OCI-LY3 (cell line): Measurements from ENCODE around the gene TTLL11.

Source experiments
- EZH2phosphoT487 ChIP-seq: fragments of 200-600 bp; shearing (Covaris generic); IDR thresholded peaks from 2 replicates; pipeline ENCODE4 v1.6.1; 2018; ENCODE audit warnings: antibody characterized with exemption, mixed run types, low read depth
- TF ChIP-seq, protein P1 (sequence below): fragments of 200-600, 300-600 bp; sonication (generic); IDR thresholded peaks from 2 replicates; pipeline ENCODE4 v1.5.1; 2014; ENCODE audit warnings: antibody characterized with exemption, low read length, low read depth

DNA sequence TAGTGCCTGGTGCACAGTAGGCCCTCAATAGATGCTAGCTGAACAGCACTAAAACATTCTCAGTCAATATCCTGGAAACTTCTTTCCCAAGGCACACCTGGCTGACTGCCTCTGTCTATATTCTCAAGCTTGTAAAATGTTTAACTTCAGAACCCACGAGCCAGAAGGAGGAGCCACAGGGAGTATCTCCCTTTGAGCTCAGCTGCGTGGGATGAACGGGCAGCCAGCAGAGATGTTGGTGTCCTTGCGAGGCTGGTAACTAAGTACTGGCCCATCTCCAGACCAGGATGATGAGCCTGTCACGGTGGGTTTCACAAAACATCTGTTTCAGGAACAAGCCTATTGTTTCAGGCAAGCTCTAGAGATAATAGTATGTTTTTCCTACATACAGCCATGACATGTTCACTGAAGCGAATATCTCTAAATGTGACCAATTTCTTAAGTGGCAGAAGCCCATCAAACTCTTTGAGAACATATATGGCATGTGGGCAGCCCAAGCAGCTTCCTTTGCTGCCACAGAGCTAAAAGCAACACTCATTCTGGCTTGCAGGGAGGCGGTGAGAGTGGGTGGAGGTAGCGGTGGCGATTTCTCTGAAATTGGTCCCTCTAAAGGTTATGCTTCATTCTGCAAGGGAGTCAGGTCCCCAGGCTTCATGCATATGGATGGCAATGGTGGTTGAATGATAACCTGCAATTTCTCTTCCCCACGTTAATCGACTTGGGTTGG is 206.2 kb downstream of the TTLL11 start:
- TF ChIP-seq, protein P1, sequence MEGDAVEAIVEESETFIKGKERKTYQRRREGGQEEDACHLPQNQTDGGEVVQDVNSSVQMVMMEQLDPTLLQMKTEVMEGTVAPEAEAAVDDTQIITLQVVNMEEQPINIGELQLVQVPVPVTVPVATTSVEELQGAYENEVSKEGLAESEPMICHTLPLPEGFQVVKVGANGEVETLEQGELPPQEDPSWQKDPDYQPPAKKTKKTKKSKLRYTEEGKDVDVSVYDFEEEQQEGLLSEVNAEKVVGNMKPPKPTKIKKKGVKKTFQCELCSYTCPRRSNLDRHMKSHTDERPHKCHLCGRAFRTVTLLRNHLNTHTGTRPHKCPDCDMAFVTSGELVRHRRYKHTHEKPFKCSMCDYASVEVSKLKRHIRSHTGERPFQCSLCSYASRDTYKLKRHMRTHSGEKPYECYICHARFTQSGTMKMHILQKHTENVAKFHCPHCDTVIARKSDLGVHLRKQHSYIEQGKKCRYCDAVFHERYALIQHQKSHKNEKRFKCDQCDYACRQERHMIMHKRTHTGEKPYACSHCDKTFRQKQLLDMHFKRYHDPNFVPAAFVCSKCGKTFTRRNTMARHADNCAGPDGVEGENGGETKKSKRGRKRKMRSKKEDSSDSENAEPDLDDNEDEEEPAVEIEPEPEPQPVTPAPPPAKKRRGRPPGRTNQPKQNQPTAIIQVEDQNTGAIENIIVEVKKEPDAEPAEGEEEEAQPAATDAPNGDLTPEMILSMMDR: no peak
- no peak for TF ChIP-seq EZH2phosphoT487
